ENCODE results near the gene EXOC6B. TPM values are rescaled to one million over a fixed set of nuclear protein-coding genes. Genes with fewer than 3 reads are reported as not detected.

EXOC6B gene
- total RNA-seq, 1 experiment from 2014 or later: 40.1 TPM

- Mint-ChIP-seq H3K9me3 (no peaks in the 10 kb centered on the region), H3K36me3 (ENCODE audit: insufficient read depth in 1 of 3, low read depth in 3 of 3) (no peaks in the 10 kb centered on the region), H3K27ac (no peak overlapping the region), H3K4me1 (no peaks in the 10 kb centered on the region), H3K27me3 (ENCODE audit: low read depth) (no peaks in the 10 kb centered on the region), H3K4me3 (no peak overlapping the region)
- Histone ChIP-seq H3K4me1 (ENCODE audit: insufficient read depth, low read length) (no peaks in the 10 kb centered on the region), H3K23me2 (ENCODE audit: insufficient read length, low read depth, low read length, poor library complexity, severe bottlenecking) (no peaks in the 10 kb centered on the region), H2BK20ac (ENCODE audit: low read depth, low read length, poor library complexity, severe bottlenecking) (no peak overlapping the region), H3K27me3 (ENCODE audit: insufficient read depth, low read length) (no peaks in the 10 kb centered on the region), H3K79me2 (ENCODE audit: insufficient read depth, low read length) (no peaks in the 10 kb centered on the region), H4K8ac (replicated peaks; ENCODE audit: insufficient read length, low read depth, low read length) (no peak overlapping the region), H2BK5ac (ENCODE audit: insufficient read length, low read length) (no peak overlapping the region), H3K9ac (ENCODE audit: extremely low read depth, insufficient read length, low read length) (no peak overlapping the region), H2BK120ac (ENCODE audit: low read depth, low read length, poor library complexity, severe bottlenecking) (no peak overlapping the region), H3K9me3 (ENCODE audit: control insufficient read depth, low read depth, low read length) (no peaks in the 10 kb centered on the region), H3K27ac (ENCODE audit: insufficient read length, low read depth, low read length) (no peak overlapping the region), H3K4ac (ENCODE audit: low read depth, low read length) (no peak overlapping the region), H3K4me2 (ENCODE audit: insufficient read depth, insufficient read length, low read length) (no peak overlapping the region), H3K79me1 (ENCODE audit: insufficient read depth, low read depth, low read length, poor library complexity, severe bottlenecking) (no peaks in the 10 kb centered on the region), H2AK5ac (ENCODE audit: insufficient read length, low read length) (no peak overlapping the region), H4K20me1 (ENCODE audit: control insufficient read depth, insufficient read depth, insufficient read length) (no peaks in the 10 kb centered on the region), H2BK12ac (ENCODE audit: insufficient read length, low read depth, low read length) (no peak overlapping the region), H4K91ac (ENCODE audit: insufficient read length, low read depth, low read length) (no peak overlapping the region), H2AFZ (ENCODE audit: low read length) (no peak overlapping the region), H3K23ac (ENCODE audit: insufficient read length, low read depth, low read length) (no peak overlapping the region), H3K56ac (ENCODE audit: insufficient read length, low read depth, low read length) (no peak overlapping the region), H3K18ac (ENCODE audit: insufficient read length, low read depth, low read length) (no peak overlapping the region), H3K14ac (ENCODE audit: insufficient read depth, low read length) (no peak overlapping the region), H2BK15ac (ENCODE audit: low read depth, low read length) (no peak overlapping the region), H3T11ph (ENCODE audit: low read length) (no peak overlapping the region), H4K5ac (ENCODE audit: insufficient read length, low read depth, low read length) (no peak overlapping the region)
- no peak for DNase-seq
- TF ChIP-seq CTCF (conservative IDR thresholded peaks at IDR 0.05): no peak
Observed at GRCh38 chr2:72316774-72317173, 509.1 kb downstream of the EXOC6B start.
